Activated naive CD8-positive, alpha-beta T cell treated with anti-CD3 and anti-CD28 coated beads, Interleukin-2, amount 10 ng/mL, durations not matched to agents 7 days and 5 days (primary cell): ENCODE measurements around the gene TOMM34. TPM values are rescaled to one million over a fixed set of nuclear protein-coding genes. Genes with fewer than 3 reads are reported as not detected.

ENCODE experiments used
- total RNA-seq, 2 experiments: library from RNA; stranded (reverse); gene quantifications; one replicate each; pipeline ENCODE4 v1.2.3, GENCODE V29; 2021

The TOMM34 gene
- total RNA-seq, 2 experiments from 2014 or later = 14.4 to 15.4 TPM

Other genes with a start within 250 kb of the TOMM34 start
- not detected for gene CCN5, start 245.0 kb downstream of the TOMM34 start, total RNA-seq
- not detected for gene KCNK15, start 214.5 kb downstream of the TOMM34 start, total RNA-seq
- not detected for gene RIMS4, start 149.9 kb downstream of the TOMM34 start, total RNA-seq
- 100 to 1,000 TPM; 206 to 209 TPM for gene YWHAB, start 74.7 kb downstream of the TOMM34 start, total RNA-seq
- gene PABPC1L, start 50.3 kb downstream of the TOMM34 start, total RNA-seq = 10 to 100 TPM; 87.0 to 90.2 TPM
- 100 to 1,000 TPM; 205 to 229 TPM for gene STK4, start 6.1 kb upstream of the TOMM34 start, total RNA-seq
- gene KCNS1, start 140.7 kb upstream of the TOMM34 start, total RNA-seq = under 1 TPM; 0.08 to 0.11 TPM
- gene WFDC5, start 154.8 kb upstream of the TOMM34 start, total RNA-seq = not detected
- not detected for gene WFDC12, start 164.1 kb upstream of the TOMM34 start, total RNA-seq
- not detected for gene PI3, start 214.5 kb upstream of the TOMM34 start, total RNA-seq
- gene SEMG1, start 246.6 kb upstream of the TOMM34 start, total RNA-seq = not detected